Smooth muscle cell (in vitro differentiated cells): ENCODE data around the gene FADS1. TPM values are rescaled to one million over a fixed set of nuclear protein-coding genes. Genes with fewer than 3 reads are reported as not detected.

Experiments used
- DNase-seq: peaks from one replicate; lab custom pipeline; 2025; ENCODE audit not compliant: unreplicated experiment; lab: John Stamatoyannopoulos, UW
- H2AFZ ChIP-seq: fragments of 200-600 bp; sonication (generic); 2 replicates; pipeline ENCODE4 v1.6.0; 2016; ENCODE audit warnings: antibody characterized with exemption, low read depth, mild to moderate bottlenecking
- H3F3A ChIP-seq: fragments of 200-600 bp; sonication (generic); 2 replicates; pipeline ENCODE4 v1.6.0; 2017; ENCODE audit warnings: antibody characterized with exemption, low read depth
- H3K27ac ChIP-seq: fragments of 200-600 bp; sonication (generic); 2 replicates; pipeline ENCODE4 v1.5.1; 2016; ENCODE audit warnings: low read depth, mild to moderate bottlenecking
- H3K27me3 ChIP-seq: fragments of 200-600 bp; sonication (generic); 2 replicates; pipeline ENCODE4 v1.6.1; 2016; ENCODE audit warnings: low read depth, mild to moderate bottlenecking
- H3K36me3 ChIP-seq: fragments of 200-600 bp; sonication (generic); 2 replicates; pipeline ENCODE4 v1.5.1; 2016; ENCODE audit warnings: low read depth
- H3K4me1 ChIP-seq: fragments of 200-600 bp; sonication (generic); 2 replicates; pipeline ENCODE4 v1.5.1; 2016; ENCODE audit warnings: low read depth
- H3K4me2 ChIP-seq: fragments of 200-600 bp; sonication (generic); 2 replicates; pipeline ENCODE4 v1.6.0; 2016; ENCODE audit warnings: mild to moderate bottlenecking
- H3K4me3 ChIP-seq: fragments of 200-600 bp; sonication (generic); 2 replicates; pipeline ENCODE4 v1.5.1; 2016; ENCODE audit warnings: mild to moderate bottlenecking
- H3K79me2 ChIP-seq: fragments of 200-600 bp; sonication (generic); 2 replicates; pipeline ENCODE4 v1.6.0; 2016; ENCODE audit warnings: low read depth, mild to moderate bottlenecking
- H3K9ac ChIP-seq: fragments of 200-600 bp; sonication (generic); 2 replicates; pipeline ENCODE4 v1.6.0; 2016; ENCODE audit warnings: low read depth
- H3K9me3 ChIP-seq: fragments of 200-600 bp; sonication (generic); replicated peaks from 2 replicates; pipeline ENCODE4 v1.5.1; 2016; ENCODE audit warnings: low read depth
- H4K20me1 ChIP-seq: fragments of 200-600 bp; sonication (generic); 2 replicates; pipeline ENCODE4 v1.6.0; 2016; ENCODE audit warnings: low read depth
- CTCF ChIP-seq: fragments of 200-600 bp; sonication (generic); IDR thresholded peaks from 2 replicates; pipeline ENCODE4 v1.5.1; 2017; ENCODE audit warnings: borderline replicate concordance, mild to moderate bottlenecking, antibody characterized with exemption; ENCODE audit not compliant: insufficient read depth, poor library complexity, severe bottlenecking
- WGBS: methylation state at CpG from one replicate; pipeline ENCODE4 v1.1.7; 2016; ENCODE audit warnings: low lambda C conversion rate; 5-methylcytosine and 5-hydroxymethylcytosine counted together
- polyA plus RNA-seq: library from polyadenylated mRNA; unstranded; fragments of >200 nt; fragmentation: Nextera tagmentation; extraction: Ambion mirVana; gene quantifications from 2 replicates; pipeline ENCODE4 v1.2.1, GENCODE V29; 2016
- total RNA-seq: library from RNA; depleted of rRNA; stranded (reverse); fragments of >200 nt; gene quantifications from 2 replicates; pipeline ENCODE4 v1.2.3, GENCODE V29; 2014

FADS1 gene
- total and polyA plus RNA-seq, 2 experiments from 2014 or later, result 122 to 266 TPM

DNA sequence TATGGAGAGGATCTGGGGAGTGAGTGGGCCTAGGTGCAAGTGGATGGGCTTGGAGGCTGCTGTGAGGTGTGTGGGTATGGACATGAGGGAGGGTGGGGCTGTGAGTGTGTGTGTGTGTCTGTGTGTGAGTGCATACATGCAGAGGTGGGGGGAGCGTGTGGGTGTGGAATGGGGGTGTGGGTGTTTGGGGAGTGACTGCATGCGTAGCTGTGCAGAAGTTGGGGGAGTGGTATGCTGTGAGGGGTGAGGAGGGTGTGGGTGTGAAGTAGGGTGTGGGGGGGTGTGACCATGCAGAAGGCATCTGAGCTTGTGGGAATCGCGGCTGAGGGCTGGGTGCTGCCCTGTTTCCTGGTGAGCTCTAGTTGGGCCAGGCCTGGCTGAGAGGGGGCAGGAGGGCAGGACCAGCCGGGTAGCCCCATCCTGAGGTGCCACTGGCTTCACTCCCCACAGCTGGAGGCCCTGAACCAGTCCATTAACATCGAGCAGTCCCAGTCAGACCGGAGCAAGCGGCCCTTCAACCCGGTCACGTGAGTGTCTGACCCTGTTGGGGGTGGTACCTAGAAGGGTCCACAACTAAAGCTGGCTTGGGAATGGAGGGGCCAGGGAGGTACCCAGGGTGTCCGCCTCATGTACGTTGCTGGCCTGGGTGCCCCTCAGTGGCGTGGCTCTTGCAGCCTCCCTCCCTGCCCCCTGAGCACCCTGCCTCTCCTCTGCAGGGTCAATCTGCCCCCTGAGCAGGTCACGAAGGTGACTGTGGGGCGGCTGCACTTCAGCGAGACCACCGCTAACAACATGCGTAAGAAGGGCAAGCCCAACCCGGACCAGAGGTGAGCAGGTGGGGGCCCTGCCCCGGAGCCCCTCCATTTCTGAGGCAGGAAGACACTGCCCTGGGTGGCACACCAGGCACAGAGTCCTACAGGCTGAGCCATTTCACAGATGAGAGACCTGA lies 40.9 kb downstream of the FADS1 start:
- Histone ChIP-seq H2AFZ (no peak overlapping the region), H3K4me3 (no peak overlapping the region), H3K27ac (no peak overlapping the region), H3K36me3 (no peaks in the 10 kb centered on the region), H3K79me2 (no peaks in the 10 kb centered on the region), H3K9me3 (no peaks in the 10 kb centered on the region), H3F3A (no peaks in the 10 kb centered on the region), H3K4me2 (no peak overlapping the region), H3K4me1 (no peaks in the 10 kb centered on the region), H3K27me3 (no peaks in the 10 kb centered on the region), H4K20me1 (no peaks in the 10 kb centered on the region), H3K9ac (no peak overlapping the region)
- TF ChIP-seq CTCF, result no peak
- WGBS, result 87% methylated on average over 18 of the region's 20 CpGs
- no peak for DNase-seq

GRCh38 chr11:61775106-61775505 lies 41.7 kb downstream of the FADS1 start:
- 100% methylated on average over 5 of the region's 6 CpGs for WGBS

DNA sequence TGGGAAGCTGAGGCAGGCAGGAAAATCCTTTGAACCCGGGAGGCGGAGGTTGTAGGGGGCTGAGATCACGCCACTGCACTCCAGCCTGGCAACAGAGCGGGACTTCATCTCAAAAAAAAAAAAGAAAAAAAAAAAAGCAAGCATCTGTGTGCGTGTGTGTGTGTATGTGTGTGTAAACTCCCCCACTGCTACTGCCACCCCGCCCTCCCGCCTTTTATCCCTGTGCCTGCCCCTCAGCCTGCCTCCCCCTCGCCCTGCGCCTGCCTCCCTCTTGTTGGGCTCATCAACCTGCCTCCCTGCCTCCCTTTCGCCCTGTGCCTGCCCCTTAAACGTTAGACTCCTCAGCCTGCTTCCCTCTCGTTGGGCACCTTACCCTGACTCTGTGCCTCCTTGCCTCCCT lies 42.4 kb downstream of the FADS1 start:
- Histone ChIP-seq H3F3A (no peaks in the 10 kb centered on the region), H3K36me3 (no peaks in the 10 kb centered on the region), H2AFZ (no peak overlapping the region), H4K20me1 (no peaks in the 10 kb centered on the region), H3K4me3 (no peak overlapping the region), H3K27me3 (no peaks in the 10 kb centered on the region), H3K4me1 (no peaks in the 10 kb centered on the region), H3K4me2 (no peak overlapping the region), H3K79me2 (no peaks in the 10 kb centered on the region), H3K27ac (no peak overlapping the region), H3K9ac (no peak overlapping the region), H3K9me3 (no peaks in the 10 kb centered on the region)
- TF ChIP-seq CTCF, result no peak
- DNase-seq, result no peak
- 88% methylated on average over 12 of the region's 12 CpGs for WGBS

More at GRCh38 chr11:61775106-61775505, 41.7 kb downstream of the FADS1 start:
- Histone ChIP-seq H2AFZ (no peak overlapping the region), H3K9ac (no peak overlapping the region), H3K4me3 (no peak overlapping the region), H3K36me3 (no peaks in the 10 kb centered on the region), H3K27me3 (no peaks in the 10 kb centered on the region), H3K4me2 (no peak overlapping the region), H4K20me1 (no peaks in the 10 kb centered on the region), H3K79me2 (no peaks in the 10 kb centered on the region), H3K4me1 (no peaks in the 10 kb centered on the region), H3K9me3 (no peaks in the 10 kb centered on the region), H3K27ac (no peak overlapping the region), H3F3A (no peaks in the 10 kb centered on the region)
- no peak for DNase-seq
- no peak for TF ChIP-seq CTCF
